ENCODE results near the gene MS4A10. TPM values are rescaled to one million over a fixed set of nuclear protein-coding genes. Genes with fewer than 3 reads are reported as not detected.

MS4A10 gene
- total and polyA plus RNA-seq, 2 donors (not counting 1 experiment from before 2014, with no cell fraction given): not detected

DNA sequence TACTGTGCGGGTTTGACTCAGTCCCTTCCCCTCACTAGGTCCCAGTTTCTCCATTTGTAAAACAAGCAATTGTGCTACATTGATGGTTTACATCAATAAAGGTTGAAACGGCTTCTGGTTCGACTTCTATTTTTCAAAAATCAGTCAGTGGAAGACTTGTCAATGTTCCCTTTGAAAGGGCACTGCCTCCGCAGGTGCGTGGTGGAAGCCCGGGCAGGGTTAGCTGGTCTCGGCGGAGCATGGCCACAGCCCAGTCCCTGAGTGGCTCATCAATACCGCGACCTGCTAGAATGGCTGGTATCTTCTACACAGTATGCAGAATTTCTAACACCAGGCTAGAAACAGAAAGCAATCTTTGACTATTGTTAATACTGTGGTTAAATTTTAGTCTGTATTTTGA lies 16.1 kb downstream of the MS4A10 start:
- no peaks in the 10 kb centered on the region for H3K9me3 Mint-ChIP-seq (ENCODE audit: insufficient read depth)

DNA sequence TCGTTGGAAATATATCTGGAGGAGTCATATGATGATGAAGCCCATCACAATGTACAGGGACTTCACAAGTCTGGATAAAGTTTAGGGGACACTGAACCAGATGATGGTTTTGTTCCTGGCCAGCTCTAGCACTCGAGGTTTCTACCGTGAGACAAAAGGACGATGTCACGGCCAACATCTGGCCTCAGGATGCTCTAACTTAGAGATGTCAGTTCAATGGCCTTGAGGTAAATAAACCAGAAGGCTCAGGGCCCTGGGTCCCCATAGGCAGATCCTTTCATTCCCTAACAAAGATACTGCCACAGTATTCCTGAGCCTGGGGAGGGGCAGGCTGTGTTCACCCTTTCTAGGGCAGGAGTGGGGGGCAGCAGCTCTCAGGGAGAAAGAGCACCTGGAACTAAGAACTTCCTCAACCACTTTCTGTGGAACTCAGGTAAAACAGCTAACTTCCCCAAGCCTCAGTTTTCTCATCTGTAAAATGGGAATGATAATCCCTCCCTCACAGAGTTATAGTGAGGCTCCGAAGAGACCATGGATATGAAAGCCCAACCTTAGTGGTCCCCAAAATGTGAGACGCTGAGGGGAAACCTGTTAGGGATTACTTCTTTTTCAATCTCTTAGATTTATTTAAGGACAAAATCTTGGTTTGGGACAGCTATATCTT lies 18.3 kb downstream of the MS4A10 start:
- WGBS (ENCODE audit: insufficient coverage): 97% methylated on average over 4 of the region's 7 CpGs
- Mint-ChIP-seq H3K4me3 (no peak overlapping the region), H3K4me1 (no peaks in the 10 kb centered on the region), H3K27me3 (peaks cover 34% of the 10 kb centered on the region), H3K27ac (no peak overlapping the region), H3K9me3 (ENCODE audit: insufficient read depth) (no peaks in the 10 kb centered on the region)
- no peak for ATAC-seq (ENCODE audit: low read depth)
- Histone ChIP-seq H4K20me1 (ENCODE audit: control insufficient read depth, insufficient read depth, low read length, poor library complexity, severe bottlenecking) (no peaks in the 10 kb centered on the region), H3K9me3 (ENCODE audit: control extremely low read depth in 1 of 3, control insufficient read depth in 2 of 3, insufficient read depth in 1 of 3, low read length in 2 of 3) (no peaks in the 10 kb centered on the region), H3K79me2 (ENCODE audit: control insufficient read depth, insufficient read depth, low read length) (no peaks in the 10 kb centered on the region), H3K9ac (ENCODE audit: low read length) (no peak overlapping the region), H3K4me1 (ENCODE audit: control insufficient read depth in 2 of 2, insufficient read depth in 2 of 2, low read length in 2 of 2) (no peaks in the 10 kb centered on the region), H2AFZ (ENCODE audit: insufficient read depth, low read depth, low read length, poor library complexity, severe bottlenecking) (no peak overlapping the region), H3K4me3 (ENCODE audit: control extremely low read depth in 1 of 5, extremely low read depth in 1 of 5, insufficient read depth in 1 of 5, low read depth in 2 of 5, low read length in 4 of 5) (no peak overlapping the region), H3K27ac (ENCODE audit: low read length in 2 of 2) (no peak overlapping the region), H3K4me2 (replicated peaks; ENCODE audit: low read depth, low read length, poor library complexity, severe bottlenecking) (no peak overlapping the region), H3K27me3 (replicated peaks in 1 of 4; ENCODE audit: control extremely low read depth in 1 of 4, control insufficient read depth in 3 of 4, insufficient read depth in 4 of 4, low read length in 3 of 4) (peaks cover 0 to 2% (median 0%) of the 10 kb centered on the region in 4 experiments), H3K36me3 (replicated peaks in 1 of 2; ENCODE audit: control extremely low read depth in 1 of 2, control insufficient read depth in 1 of 2, extremely low read depth in 1 of 2, insufficient read depth in 2 of 2, low read length in 1 of 2) (no peaks in the 10 kb centered on the region)
- POLR2A ChIA-PET: no interaction called here
- no peak for TF ChIP-seq EZH2 (IDR thresholded peaks at IDR 0.05; ENCODE audit: borderline replicate concordance, insufficient read depth, low read depth, low read length, poor library complexity, severe bottlenecking)
- TF ChIP-seq, protein P1, sequence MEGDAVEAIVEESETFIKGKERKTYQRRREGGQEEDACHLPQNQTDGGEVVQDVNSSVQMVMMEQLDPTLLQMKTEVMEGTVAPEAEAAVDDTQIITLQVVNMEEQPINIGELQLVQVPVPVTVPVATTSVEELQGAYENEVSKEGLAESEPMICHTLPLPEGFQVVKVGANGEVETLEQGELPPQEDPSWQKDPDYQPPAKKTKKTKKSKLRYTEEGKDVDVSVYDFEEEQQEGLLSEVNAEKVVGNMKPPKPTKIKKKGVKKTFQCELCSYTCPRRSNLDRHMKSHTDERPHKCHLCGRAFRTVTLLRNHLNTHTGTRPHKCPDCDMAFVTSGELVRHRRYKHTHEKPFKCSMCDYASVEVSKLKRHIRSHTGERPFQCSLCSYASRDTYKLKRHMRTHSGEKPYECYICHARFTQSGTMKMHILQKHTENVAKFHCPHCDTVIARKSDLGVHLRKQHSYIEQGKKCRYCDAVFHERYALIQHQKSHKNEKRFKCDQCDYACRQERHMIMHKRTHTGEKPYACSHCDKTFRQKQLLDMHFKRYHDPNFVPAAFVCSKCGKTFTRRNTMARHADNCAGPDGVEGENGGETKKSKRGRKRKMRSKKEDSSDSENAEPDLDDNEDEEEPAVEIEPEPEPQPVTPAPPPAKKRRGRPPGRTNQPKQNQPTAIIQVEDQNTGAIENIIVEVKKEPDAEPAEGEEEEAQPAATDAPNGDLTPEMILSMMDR (IDR thresholded peaks at IDR 0.05): no peak
- intact Hi-C loops (cut with micrococcal nuclease): no loop called here
- CTCF ChIA-PET: no interaction called here
- no peak for DNase-seq

More for the DNA sequence above, 16.1 kb downstream of the MS4A10 start:
- ChIA-PET CTCF (interaction anchor here (0.7 kb wide), 1 partner anchor 20 kb away, joined by 3 read pairs; no protein-coding TSS in a partner anchor), POLR2A (no interaction called here)
- Histone ChIP-seq H3K4me3 (ENCODE audit: control extremely low read depth in 1 of 5, extremely low read depth in 1 of 5, insufficient read depth in 1 of 5, low read depth in 2 of 5, low read length in 4 of 5) (no peak overlapping the region), H3K27ac (ENCODE audit: low read length in 2 of 2) (no peak overlapping the region), H3K4me2 (replicated peaks; ENCODE audit: low read depth, low read length, poor library complexity, severe bottlenecking) (no peak overlapping the region), H3K36me3 (replicated peaks in 1 of 2; ENCODE audit: control extremely low read depth in 1 of 2, control insufficient read depth in 1 of 2, extremely low read depth in 1 of 2, insufficient read depth in 2 of 2, low read length in 1 of 2) (no peaks in the 10 kb centered on the region), H4K20me1 (ENCODE audit: control insufficient read depth, insufficient read depth, low read length, poor library complexity, severe bottlenecking) (no peaks in the 10 kb centered on the region), H3K4me1 (ENCODE audit: control insufficient read depth in 2 of 2, insufficient read depth in 2 of 2, low read length in 2 of 2) (no peaks in the 10 kb centered on the region), H3K79me2 (ENCODE audit: control insufficient read depth, insufficient read depth, low read length) (no peaks in the 10 kb centered on the region), H2AFZ (ENCODE audit: insufficient read depth, low read depth, low read length, poor library complexity, severe bottlenecking) (no peak overlapping the region), H3K9ac (ENCODE audit: low read length) (no peak overlapping the region), H3K9me3 (ENCODE audit: control extremely low read depth in 1 of 3, control insufficient read depth in 2 of 3, insufficient read depth in 1 of 3, low read length in 2 of 3) (no peaks in the 10 kb centered on the region), H3K27me3 (replicated peaks in 1 of 4; ENCODE audit: control extremely low read depth in 1 of 4, control insufficient read depth in 3 of 4, insufficient read depth in 4 of 4, low read length in 3 of 4) (peaks cover 0 to 2% (median 0%) of the 10 kb centered on the region in 4 experiments)
- Mint-ChIP-seq H3K27ac (no peak overlapping the region), H3K27me3 (peaks cover 28% of the 10 kb centered on the region), H3K4me1 (no peaks in the 10 kb centered on the region), H3K4me3 (no peak overlapping the region)
- intact Hi-C loops (cut with micrococcal nuclease): no loop called here
- WGBS (ENCODE audit: insufficient coverage): 88% methylated on average over 7 of the region's 10 CpGs
- no peak for DNase-seq
- no peak for TF ChIP-seq EZH2 (IDR thresholded peaks at IDR 0.05; ENCODE audit: borderline replicate concordance, insufficient read depth, low read depth, low read length, poor library complexity, severe bottlenecking)
- ATAC-seq (ENCODE audit: low read depth): no peak

Data from B cell (primary cell).